Measurements from ENCODE around the gene ACTL8. TPM values are rescaled to one million over a fixed set of nuclear protein-coding genes. Genes with fewer than 3 reads are reported as not detected.

Gene ACTL8
- total RNA-seq, 2 experiments from 2014 or later = not detected

DNA sequence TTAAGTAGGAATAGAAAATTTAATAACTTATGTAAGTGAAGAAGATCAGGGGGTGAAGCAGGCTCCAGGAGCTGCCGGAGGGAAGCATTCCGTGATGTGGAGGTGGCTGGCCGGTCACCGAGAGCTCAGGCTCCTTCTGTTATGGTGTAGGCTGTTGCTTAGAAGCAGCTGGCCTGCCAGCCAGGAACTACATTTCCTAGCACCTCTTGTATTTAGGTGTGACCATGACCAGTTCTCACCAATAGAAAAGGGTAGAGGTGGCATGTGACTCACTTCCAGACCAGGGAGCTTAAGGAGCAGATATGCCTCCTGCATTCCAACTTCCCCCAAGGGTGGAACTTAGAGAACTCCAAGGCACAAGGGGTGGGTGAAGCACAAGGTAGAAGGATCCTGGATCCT lies 120.7 kb downstream of the ACTL8 start:
- Mint-ChIP-seq H3K9me3 (peaks cover 2% of the 10 kb centered on the region), H3K4me1 (ENCODE audit: low read depth) (no peaks in the 10 kb centered on the region), H3K4me3 (no peak overlapping the region), H3K27me3 (peaks cover 12% of the 10 kb centered on the region), H3K27ac (no peak overlapping the region), H3K36me3 (ENCODE audit: low read depth) (no peaks in the 10 kb centered on the region)
- no peaks in the 10 kb centered on the region for H3K4me1 ChIP-seq (ENCODE audit: insufficient read depth, low read length)
- H3K36me3 ChIP-seq (ENCODE audit: insufficient read depth, low read length) = no peaks in the 10 kb centered on the region
- no peak for DNase-seq
- intact Hi-C loops (cut with DNase I, micrococcal nuclease) = no loop called here
- no peak for ATAC-seq (ENCODE audit: poor library complexity)
- TF ChIP-seq, protein P1, sequence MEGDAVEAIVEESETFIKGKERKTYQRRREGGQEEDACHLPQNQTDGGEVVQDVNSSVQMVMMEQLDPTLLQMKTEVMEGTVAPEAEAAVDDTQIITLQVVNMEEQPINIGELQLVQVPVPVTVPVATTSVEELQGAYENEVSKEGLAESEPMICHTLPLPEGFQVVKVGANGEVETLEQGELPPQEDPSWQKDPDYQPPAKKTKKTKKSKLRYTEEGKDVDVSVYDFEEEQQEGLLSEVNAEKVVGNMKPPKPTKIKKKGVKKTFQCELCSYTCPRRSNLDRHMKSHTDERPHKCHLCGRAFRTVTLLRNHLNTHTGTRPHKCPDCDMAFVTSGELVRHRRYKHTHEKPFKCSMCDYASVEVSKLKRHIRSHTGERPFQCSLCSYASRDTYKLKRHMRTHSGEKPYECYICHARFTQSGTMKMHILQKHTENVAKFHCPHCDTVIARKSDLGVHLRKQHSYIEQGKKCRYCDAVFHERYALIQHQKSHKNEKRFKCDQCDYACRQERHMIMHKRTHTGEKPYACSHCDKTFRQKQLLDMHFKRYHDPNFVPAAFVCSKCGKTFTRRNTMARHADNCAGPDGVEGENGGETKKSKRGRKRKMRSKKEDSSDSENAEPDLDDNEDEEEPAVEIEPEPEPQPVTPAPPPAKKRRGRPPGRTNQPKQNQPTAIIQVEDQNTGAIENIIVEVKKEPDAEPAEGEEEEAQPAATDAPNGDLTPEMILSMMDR (IDR thresholded peaks at IDR 0.05) = no peak
- H3K27me3 ChIP-seq (ENCODE audit: control insufficient read depth in 1 of 2, insufficient read depth in 2 of 2, low read length in 2 of 2) = no peaks in the 10 kb centered on the region
- peaks cover 0 to 7% of the 10 kb centered on the region in 2 experiments for H3K9me3 ChIP-seq (ENCODE audit: control insufficient read depth in 1 of 2, insufficient read depth in 1 of 2, low read length in 2 of 2)
- no peak overlapping the region for H3K4me3 ChIP-seq (ENCODE audit: low read length)
- no peak overlapping the region for H3K27ac ChIP-seq (ENCODE audit: low read depth in 1 of 2, low read length in 2 of 2)
- CTCF ChIA-PET = no interaction called here
- POLR2A ChIA-PET = no interaction called here

Other genes starting within 250 kb of the ACTL8 start
- gene ARHGEF10L, start 215.6 kb upstream of the ACTL8 start, total RNA-seq = under 1 TPM; 0.11 to 0.22 TPM